Prostate gland (tissue), 2 donors: Measurements from ENCODE around the gene PRKD1.

Experiments used
- CTCF ChIP-seq, 4 experiments: fragments of 200-600 bp in 2 of 4; fragments of 450-650 bp in 2 of 4; sonication (generic) in 2 of 4; IDR thresholded peaks; 1 replicate in 3 of 4; 2 replicates in 1 of 4; pipeline ENCODE4 v1.5.1; 2016 to 2019; ENCODE audit warnings: antibody characterized with exemption in 4 of 4, mild to moderate bottlenecking in 2 of 4, moderate library complexity in 2 of 4
- POLR2A ChIP-seq: fragments of 450-650 bp; IDR thresholded peaks from one replicate; pipeline ENCODE4 v1.6.1; 2016; ENCODE audit warnings: antibody characterized with exemption, mild to moderate bottlenecking

DNA sequence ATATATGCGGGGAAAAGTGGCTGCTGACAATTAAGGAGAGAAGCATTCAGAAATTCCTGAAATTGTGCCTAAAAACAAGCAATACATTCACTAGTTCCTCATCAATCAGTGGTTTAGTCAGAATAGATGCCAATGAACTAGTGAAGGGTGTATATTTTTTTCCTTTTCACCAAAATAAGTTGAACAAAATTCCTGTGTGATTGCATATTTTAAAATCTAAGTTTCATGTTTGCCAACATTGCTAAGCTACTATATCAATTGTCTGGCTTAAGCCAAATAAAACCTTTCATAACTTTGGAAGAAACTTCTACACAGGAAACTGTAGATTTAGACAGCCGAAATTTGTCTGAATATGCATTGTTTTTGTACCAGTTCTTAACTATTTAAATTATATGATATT, 8.7 kb downstream of the PRKD1 start:
- no peak for TF ChIP-seq POLR2A
- no peak for TF ChIP-seq CTCF (IDR thresholded peaks at IDR 0.05)
